GM19043 (cell line): ENCODE measurements around the gene UBE2L3.
"Not testable (repeated sequence)": the region's sequence is repeated elsewhere in the genome, so short reads cannot be mapped to it uniquely, and the experiment has no call there.

Experiments
- ATAC-seq: cut with Tn5 transposase; IDR thresholded peaks from one replicate; pipeline ENCODE4 v1.9.1; 2021; ENCODE audit warnings: low read depth; ENCODE audit not compliant: unreplicated experiment

Gene UBE2L3

DNA sequence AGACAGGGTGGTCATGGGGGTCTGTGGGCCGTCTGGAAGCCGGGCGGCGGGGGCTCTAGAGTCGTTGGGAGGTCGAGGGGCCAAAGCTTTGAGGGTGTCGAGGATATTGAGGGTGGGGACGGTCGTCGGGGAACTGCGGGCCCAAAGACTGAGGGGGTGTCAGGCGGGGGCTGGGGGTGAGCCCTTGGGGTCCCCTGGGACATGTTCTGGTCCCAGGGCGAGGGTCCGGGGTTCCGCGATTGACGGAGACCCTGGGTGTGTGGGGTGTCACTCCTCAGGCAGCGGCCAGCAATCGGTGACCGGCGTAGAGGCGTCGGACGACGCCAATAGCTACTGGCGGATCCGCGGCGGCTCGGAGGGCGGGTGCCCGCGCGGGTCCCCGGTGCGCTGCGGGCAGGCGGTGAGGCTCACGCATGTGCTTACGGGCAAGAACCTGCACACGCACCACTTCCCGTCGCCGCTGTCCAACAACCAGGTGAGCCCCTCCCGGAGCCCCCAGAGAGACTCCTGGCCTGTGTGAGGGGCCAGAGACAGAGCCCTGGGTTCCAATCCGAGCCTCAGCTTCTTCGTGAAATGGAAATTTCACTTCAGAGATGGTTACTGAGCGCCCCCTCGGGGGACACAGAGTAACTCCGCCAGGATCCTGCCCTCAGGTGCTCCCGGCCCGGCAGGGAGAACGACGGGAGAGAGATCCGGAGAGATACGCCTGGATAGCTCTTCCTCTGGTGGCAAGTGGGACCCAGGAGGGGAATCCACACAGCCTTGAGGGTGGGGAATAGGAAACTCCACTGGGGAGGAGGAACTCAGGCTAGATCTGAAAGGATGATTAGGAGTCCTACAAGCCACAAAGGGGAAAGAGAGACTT is 75.3 kb downstream of the UBE2L3 start:
- ATAC-seq, result no peak

DNA sequence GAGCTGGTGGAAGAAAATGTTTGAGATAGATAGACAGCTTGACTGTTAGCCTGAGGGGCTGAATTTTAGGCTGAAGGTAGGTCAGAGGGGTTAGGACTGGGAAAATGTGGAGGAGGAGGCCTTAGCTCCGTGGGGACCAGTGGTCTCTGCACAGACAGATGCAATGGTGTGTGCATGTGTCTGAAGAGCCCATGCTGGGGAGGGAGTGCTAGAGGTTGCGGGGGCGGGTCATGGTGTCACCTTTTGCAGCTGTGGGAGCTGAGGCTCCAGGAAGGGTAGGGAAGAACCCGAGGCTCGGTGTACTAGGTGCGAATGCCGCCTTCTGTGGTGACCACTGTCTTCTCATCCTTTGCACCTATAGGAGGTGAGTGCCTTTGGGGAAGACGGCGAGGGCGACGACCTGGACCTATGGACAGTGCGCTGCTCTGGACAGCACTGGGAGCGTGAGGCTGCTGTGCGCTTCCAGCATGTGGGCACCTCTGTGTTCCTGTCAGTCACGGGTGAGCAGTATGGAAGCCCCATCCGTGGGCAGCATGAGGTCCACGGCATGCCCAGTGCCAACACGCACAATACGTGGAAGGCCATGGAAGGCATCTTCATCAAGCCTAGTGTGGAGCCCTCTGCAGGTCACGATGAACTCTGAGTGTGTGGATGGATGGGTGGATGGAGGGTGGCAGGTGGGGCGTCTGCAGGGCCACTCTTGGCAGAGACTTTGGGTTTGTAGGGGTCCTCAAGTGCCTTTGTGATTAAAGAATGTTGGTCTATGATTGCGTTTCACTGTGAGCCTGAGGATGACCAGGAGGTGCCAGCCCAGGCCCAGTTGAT is 76.2 kb downstream of the UBE2L3 start:
- ATAC-seq, result no peak

DNA sequence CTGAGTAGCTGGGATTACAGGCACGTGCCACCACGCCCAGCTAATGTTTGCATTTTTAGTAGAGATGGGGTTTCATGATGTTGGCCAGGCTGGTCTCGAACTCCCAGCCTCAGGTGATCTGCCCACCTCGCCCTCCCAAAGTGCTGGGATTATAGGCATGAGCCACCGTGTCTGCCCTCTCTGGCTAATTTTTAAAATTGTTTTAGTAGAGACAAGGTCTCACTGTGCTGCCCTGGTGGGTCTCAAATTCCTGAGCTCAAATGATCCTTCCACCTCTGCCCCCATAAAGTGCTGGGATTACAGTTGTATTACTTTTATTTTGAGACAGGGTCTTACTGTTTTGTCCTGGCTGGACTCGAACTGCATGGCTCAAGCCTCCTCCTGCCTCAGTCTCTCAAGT is 78.0 kb downstream of the UBE2L3 start:
- not testable (repeated sequence) for ATAC-seq

DNA sequence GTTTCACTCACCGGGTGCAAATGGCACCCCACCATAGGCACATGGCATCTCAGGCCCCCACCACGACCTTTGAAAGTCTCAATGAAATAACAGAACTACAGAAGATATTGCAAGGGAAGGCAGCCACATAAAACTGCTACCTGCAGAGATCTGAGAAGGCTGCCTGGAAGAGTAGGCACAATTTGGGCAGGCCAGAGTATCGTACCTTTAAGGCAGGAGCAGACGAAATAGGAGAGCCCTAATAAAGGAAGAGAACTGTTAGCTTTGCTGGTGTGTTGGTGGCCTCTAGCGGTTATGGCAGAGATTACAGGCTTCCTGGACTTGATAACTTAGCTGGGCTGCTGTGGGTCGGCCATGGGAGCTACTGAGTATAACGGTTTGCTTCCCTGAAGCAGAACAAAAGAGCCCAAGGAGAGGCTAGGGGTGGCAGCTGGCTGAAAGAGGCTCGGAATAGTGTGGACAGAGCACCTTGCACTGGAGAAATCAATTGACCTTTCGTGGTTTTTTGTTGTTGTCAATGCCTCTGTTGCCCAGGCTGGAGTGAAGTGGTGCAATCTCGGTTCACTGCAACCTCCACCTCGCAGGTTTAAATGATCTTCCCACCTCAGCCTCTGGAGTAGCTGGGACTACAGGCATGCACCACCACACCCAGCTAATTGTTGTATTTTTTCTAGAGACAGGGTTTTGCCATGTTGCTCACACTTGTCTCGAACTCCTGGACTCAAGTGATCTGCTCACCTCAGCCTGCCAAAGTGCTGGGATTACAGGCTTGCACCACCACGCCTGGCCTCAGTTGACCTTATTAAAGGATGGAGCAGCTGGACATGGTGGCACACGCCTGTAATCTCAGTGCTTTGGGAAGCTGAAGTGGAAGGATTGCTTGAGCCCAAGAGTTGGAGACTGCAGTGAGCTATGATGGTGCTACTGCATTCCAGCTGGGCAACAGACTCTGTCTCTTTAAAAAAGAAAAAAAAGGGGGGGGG is 79.4 kb downstream of the UBE2L3 start:
- ATAC-seq, result no peak

DNA sequence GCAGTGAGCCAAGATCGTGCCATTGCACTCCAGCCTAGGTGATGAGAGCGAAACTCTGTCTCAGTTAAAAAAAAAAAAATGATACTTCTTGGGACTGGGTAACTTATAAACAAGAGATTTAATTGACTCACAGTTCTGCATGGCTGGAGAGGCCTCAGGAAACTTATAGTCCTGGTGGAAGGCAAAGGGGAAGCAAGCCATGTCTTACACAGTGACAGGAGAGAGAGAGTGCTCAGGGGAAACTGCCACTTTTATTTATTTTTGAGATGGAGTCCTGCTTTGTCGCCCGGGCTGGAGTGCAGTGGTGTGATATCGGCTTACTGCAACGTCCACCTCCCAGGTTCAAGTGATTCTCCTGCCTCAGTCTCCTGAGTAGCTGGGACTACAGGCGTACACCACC is 82.8 kb downstream of the UBE2L3 start:
- no peak for ATAC-seq

DNA sequence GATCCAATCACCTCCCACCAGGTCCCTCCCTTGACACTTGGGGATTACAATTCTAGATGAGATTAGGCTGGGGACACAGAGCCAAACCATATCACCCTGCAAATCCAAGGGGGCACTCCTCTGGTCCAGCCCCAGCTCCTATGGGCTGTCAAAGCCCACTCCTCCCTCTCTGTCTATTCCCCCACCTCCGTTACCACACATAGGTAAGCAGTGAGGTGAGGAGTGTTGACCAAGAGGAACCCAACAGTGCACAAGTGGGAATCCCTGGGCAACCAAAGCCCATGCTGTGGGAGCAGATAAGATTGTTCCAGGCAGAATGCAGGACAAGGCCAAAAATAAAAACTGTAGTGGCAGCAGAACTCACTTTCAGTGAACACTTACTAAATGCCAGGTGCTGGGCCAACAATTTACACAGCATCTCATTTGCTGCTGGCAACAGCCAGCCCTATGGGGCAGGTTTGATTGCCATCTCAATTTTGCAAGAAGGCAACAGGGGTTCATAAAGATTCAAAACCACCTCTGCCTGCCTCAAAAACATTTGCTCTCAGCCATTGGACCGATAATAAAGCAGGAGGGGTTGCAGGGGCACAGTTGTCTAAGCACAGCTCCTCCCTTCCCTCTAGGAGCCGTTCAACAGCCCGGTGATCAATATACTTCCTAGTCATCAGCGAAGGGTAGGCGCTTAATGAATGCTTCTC is 83.5 kb downstream of the UBE2L3 start:
- ATAC-seq, result no peak

DNA sequence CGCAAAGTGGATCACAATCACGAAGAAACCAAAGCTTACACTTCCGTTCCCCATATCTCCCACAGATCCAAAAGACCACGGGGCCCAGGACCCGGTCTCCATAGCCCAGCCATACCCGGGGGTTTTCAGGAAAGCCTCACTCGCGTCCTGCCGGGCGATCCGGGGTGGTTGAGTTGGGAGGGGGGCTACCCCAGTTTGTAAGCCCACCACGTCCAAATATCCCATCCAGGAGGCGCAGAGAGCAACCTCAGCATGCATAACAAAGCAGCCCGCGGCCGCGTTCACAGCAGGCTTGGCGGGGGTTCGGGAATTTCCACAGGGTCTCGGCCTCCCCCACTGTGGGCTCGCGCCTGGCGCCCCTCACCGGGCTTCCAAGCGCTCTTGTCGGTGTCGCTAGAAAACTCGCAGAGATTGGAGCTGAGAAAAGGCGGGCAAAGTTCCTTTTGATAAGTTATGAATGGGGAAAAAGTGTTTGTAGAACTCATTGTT is 84.1 kb downstream of the UBE2L3 start:
- peak; percentile 28 for ATAC-seq

DNA sequence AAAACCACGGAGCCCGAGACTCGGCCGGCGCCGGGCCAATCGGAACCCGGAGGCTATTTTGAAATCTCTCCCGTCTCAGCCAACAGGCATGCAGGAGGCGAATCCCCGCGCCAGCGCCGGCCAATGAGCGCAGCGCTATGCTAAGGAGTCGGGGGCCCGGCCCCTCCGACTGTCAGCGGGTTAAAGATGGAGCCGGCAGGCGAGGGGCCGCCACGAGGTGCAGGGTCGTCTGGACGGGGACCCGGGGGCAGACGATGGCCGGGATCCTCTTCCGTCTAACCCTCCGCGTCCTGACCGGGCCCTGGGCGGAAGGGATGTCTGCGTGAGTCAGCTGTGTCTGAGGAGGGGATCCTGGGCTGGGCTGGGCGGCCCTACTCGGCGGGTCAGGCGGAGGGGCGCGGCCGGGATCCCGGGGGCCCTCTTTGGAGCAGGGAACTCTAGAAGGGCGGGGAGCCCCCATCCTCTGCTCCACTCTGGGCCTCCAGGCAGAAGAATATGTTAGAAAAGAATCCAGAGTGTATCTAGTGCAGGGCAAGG is 84.6 kb downstream of the UBE2L3 start:
- ATAC-seq, result peak; percentile 92

DNA sequence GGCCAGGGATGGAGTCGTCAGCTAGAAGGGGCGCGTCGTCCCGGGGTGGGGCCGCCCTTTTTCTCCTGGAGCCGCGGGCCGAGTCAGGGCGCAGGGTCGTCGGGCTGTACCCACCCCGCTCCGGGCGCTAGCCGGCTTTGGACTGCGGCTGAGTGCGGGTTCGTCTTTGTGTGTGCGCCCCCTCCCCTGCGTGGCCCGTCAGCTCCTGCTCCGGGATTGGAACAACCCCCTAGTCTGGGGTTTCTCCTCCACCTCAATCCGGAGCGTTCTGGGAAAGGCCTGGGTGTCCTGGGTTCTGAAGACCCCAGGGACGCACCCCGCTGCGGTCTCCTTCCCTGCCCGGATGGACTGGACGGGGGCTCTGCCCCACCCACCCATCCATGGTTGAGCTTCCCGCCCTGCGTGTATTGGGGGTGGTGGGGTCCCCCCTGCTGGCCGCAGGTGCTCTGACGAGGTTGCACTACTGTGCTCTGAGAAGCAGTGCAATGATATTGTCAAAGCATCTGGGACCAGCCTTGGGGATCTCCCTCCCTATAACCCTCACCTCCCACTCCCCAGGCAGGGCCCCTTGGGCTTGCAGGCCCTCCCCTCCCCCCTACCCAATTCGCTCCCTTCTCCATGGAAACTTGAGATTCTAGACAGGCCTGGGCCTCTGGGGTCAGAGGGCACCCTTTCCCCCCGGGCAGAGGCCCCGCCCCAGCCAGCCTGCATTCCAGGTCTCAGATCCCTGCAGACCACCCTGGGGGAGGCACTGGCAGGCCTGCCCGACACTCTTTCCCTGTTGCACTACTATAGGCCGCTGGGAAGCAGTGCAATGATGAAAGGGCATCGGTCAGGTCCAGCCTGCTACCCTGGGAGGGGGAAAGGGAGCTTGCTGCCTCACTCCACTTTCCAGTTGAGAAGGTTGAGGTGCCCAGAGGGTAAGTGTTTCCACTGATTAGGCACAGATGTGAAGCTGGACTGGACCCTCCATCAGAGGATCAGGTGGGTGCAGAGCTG is 85.3 kb downstream of the UBE2L3 start:
- no peak for ATAC-seq

DNA sequence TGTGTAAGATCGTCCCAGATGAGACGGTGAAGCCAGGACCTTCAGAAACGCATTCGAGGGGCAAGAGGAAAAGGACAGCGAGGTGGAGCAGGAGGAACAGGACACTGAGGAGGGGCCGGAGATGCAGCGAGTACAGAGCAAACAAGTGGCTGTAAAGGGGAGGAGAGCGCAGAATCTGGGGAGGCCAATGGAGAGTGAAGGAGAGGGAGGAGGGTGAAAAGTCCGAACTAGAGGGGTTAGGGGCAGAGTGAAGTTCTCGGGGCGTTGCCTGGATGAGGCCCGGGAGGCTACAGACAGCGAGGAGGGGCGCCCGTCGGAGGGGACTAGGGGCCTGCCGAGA is 89.5 kb downstream of the UBE2L3 start:
- no peak for ATAC-seq

DNA sequence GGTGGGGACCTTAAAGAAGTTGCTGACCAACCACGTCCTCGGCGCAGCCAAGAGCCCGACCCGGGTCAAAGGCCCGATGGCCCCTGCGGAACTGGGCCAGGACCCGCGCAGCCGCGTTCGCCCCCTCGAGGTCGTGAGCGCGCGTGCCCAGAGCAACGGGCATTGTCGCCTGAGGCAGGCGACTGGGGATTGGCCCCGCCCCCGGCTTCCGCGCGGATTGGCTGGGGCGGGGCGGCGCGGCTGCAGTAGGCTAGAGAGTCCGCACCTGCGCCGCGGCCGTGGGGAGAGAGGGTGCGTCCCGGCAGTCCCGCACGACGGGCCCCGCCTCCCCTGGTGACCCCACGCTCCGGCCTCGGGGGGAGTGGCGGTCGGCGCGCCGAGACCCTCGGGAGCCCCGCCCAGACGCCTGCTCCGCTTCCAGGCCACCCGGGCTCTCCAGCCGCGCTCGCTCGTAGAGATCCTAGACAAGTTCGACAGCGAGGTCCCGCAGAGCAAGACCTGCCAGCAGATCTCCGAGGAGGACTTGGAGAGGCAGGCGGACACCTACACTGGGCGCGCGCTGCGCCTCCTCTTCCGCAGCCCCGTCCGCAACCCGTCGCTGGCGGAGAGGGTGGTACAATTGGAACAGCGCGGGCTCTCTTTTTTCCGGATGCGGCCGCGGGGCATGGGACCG is 90.0 kb downstream of the UBE2L3 start:
- ATAC-seq, result peak; percentile 66

DNA sequence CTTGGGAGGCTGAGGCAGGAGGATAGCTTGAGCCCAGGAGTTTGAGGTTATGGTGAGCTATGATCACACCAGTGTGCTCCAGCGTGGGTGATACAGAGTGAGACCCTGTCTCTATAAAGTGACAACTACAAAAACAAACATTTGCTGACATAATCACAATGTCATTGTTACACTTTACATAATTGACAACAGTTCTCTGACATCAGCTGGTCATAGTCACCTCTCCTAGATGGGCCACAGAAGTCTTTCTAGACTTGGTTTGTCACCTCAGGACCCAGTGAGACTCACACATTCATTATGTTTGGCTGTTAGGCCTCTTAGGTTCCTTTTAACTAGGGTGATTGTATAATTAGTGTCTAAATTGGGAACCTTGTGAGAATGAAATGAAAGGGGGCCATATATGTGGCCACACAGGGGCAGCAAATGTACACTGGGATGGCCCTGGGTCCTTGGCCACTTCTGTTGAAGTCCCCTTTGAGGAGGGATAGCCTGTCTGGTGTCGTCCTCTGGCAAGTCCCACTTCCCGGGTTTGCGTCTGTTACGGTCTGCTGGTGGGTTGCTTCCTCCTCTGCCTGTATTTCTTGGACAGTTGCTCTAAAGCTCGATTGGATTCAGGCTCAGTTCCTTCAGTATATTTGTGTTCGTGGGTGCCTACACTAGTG is 92.5 kb downstream of the UBE2L3 start:
- ATAC-seq, result no peak

DNA sequence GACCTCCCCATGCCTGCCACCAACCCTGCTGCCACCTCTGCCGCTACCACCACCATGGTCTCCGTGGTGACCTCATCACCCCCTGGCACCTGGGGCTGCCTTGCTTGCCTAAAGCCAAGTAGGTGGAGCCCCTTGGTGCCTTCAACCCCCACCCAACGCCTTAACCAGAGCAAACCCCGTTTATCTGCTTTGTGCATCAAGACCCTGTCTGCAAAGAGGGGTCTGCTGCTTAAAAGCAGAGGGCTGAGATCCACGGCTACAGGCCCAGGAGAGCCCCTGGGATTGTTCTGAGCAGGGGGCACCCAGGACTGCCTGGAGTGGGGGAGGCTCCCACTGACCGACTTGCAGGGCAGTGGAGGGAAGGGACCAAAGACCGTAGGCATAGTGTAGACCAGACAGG is 93.4 kb downstream of the UBE2L3 start:
- ATAC-seq, result no peak

DNA sequence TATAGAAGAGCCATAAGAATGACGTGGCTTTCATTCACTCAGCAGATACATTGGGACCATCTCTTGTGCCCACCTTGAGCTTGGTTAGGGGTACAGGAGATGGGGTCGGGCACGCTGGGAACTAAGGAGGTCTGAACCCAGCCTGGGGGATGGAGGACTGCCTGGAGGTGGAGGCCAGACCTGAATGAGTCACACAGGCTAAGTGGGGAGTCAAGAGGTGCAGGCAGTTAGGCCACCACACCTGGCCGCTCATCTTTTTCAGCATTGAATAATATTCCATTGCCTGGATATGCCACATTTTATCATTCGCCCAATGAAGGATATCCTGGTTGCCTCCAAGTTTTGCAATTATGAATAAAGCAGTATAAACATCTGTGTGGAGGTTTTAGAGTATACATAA is 94.5 kb downstream of the UBE2L3 start:
- no peak for ATAC-seq

DNA sequence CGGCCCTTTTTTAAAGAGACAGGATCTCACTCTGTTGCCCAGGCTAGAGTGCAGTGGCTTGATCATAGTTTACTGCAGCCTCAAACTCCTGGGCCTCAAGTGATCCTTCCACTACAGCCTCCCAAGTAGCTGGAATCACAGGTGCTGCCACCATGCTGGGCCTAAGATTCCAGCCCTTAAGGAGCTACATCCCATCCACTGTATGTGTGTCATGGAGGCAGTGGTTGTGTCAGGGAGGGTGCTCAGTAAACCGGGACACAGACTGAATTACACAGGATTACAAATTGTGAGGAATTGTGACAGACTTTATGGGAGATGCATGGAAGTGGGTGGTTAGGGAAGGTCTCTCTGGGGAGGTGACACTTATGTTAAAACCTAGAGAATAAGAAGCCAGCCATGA is 96.2 kb downstream of the UBE2L3 start:
- no peak for ATAC-seq

DNA sequence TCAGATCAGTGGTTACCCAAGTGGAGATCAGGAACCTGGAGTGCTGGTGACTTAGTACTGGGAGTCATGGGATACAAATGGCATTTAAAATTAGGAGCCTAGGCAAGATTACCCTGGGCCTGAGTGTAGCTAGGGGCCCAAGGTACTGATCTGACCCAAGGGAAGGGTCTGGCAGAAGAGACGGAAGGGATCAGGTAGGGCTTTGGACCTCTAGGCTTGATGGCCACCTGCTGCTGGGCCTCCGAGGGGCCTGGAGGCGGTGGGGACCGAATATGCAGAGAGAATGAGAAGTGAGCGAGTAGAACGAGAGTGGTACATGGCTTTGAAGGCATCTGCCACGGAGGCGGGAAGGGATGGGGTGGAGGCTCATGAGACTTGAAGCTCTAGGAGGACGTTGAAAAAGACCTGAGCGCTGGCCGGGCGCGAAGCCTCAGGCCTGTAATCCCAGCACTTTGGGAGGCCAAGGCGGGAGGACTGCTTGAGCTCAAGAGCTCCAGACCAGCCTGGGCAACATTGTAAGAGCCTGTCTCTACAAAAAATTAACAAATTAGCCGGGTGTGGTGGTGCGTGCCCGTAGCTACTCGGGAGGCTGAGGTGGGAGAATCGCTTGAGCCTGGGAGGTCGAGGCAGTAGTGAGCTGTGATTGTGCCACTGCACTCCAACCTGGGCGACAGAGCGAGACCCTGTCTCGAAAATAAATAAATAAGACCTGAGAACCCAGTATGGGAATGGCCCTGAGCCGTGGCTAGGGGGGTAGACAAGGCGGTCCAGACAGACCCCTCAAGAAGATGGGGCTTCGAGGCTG is 97.7 kb downstream of the UBE2L3 start:
- no peak for ATAC-seq

DNA sequence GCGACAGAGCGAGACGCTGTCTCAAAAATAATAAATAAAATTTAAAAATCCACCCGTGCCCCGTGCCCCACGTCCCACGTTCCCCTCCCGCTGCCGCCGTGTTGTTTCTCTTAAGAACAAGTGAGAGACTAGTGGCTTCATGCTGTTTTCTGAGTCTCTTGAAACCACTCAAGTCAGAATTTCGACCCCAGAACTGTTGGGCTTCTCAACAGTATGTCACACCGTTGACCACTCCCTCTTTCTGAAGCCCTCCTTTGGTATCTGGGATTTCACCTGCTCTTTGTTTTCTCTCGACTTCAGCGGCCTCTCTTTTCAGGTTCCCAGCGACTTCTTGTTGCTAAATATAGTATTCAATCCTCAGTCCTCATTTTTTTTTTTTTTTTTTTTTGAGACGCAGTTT is 99.3 kb downstream of the UBE2L3 start:
- no peak for ATAC-seq
